Measurements from ENCODE around the gene RAB24.

DNA sequence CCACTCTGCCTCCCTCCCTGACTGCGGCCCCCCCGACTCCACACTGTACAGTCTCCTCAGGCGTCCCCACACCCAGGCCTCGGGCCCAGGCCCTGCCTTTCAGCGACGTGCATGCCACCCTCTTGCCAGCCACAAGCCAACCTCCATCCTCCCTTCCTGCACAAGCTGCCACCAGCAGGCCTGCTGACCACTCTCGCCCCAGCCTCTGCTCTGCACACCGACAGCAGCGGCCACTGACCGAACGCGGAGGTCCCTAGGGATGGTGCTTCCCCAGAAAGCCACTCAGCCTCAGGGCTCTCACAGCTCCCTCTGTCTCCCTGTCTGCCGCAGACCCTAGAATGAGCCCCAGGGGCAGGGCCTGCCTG is 29.4 kb upstream of the RAB24 start:
- TF ChIP-seq, protein P1, sequence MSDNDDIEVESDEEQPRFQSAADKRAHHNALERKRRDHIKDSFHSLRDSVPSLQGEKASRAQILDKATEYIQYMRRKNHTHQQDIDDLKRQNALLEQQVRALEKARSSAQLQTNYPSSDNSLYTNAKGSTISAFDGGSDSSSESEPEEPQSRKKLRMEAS (IDR thresholded peaks at IDR 0.05), result no peak
- TF ChIP-seq, protein P2, sequence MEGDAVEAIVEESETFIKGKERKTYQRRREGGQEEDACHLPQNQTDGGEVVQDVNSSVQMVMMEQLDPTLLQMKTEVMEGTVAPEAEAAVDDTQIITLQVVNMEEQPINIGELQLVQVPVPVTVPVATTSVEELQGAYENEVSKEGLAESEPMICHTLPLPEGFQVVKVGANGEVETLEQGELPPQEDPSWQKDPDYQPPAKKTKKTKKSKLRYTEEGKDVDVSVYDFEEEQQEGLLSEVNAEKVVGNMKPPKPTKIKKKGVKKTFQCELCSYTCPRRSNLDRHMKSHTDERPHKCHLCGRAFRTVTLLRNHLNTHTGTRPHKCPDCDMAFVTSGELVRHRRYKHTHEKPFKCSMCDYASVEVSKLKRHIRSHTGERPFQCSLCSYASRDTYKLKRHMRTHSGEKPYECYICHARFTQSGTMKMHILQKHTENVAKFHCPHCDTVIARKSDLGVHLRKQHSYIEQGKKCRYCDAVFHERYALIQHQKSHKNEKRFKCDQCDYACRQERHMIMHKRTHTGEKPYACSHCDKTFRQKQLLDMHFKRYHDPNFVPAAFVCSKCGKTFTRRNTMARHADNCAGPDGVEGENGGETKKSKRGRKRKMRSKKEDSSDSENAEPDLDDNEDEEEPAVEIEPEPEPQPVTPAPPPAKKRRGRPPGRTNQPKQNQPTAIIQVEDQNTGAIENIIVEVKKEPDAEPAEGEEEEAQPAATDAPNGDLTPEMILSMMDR (IDR thresholded peaks at IDR 0.05), result no peak
- TF ChIP-seq FOXS1 (CRISPR knock-in tag; IDR thresholded peaks at IDR 0.05) (no peak), CBX2 (IDR thresholded peaks at IDR 0.05; ENCODE audit: borderline replicate concordance, low read depth) (no peak), EHMT2 (IDR thresholded peaks at IDR 0.05; ENCODE audit: low read depth) (no peak), ZFP36 (IDR thresholded peaks at IDR 0.05; ENCODE audit: borderline replicate concordance, partially characterized antibody) (no peak)
